ENCODE results near the gene DHRS2.

- TF ChIP-seq, protein P1, sequence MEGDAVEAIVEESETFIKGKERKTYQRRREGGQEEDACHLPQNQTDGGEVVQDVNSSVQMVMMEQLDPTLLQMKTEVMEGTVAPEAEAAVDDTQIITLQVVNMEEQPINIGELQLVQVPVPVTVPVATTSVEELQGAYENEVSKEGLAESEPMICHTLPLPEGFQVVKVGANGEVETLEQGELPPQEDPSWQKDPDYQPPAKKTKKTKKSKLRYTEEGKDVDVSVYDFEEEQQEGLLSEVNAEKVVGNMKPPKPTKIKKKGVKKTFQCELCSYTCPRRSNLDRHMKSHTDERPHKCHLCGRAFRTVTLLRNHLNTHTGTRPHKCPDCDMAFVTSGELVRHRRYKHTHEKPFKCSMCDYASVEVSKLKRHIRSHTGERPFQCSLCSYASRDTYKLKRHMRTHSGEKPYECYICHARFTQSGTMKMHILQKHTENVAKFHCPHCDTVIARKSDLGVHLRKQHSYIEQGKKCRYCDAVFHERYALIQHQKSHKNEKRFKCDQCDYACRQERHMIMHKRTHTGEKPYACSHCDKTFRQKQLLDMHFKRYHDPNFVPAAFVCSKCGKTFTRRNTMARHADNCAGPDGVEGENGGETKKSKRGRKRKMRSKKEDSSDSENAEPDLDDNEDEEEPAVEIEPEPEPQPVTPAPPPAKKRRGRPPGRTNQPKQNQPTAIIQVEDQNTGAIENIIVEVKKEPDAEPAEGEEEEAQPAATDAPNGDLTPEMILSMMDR (optimal IDR thresholded peaks at IDR 0.05 in 1 of 3, IDR thresholded peaks at IDR 0.05 in 1 of 3, conservative IDR thresholded peaks at IDR 0.05 in 1 of 3; ENCODE audit: extremely low read depth in 1 of 3, insufficient read depth in 2 of 3, low read length in 3 of 3), result no peak
- TF ChIP-seq EZH2 (IDR thresholded peaks at IDR 0.05; ENCODE audit: low read length), result no peak
Measured at GRCh38 chr14:23657959-23658470, 21.9 kb downstream of the DHRS2 start.

Data from keratinocyte (primary cell).